ENCODE data around the gene GRAMD1C.
A peak's percentile ranks its signal among the peaks of the same experiment; 100 is the strongest.

The GRAMD1C gene

DNA sequence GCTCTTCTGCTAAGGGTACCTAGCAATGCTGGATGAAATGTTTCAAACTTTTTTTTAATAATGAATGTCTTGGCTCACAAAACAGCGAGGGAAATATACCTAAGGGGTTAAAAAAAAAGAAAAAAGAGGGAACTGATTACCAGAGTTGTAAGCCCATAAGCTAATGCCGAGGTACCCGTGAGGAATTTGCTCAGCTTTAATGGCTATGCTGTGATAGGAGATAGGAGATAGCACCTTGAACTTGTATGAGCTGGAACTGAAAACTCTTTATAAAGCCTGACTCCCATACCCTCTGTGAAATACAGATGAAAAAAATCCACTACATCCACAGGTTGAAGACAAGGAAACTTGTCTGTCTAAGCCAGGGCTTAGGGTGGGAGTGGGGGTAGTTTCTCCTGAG lies 13.9 kb downstream of the GRAMD1C start:
- DNase-seq: no peak

GRCh38 chr3:113867506-113867905 lies 28.9 kb downstream of the GRAMD1C start:
- no peak for DNase-seq

DNA sequence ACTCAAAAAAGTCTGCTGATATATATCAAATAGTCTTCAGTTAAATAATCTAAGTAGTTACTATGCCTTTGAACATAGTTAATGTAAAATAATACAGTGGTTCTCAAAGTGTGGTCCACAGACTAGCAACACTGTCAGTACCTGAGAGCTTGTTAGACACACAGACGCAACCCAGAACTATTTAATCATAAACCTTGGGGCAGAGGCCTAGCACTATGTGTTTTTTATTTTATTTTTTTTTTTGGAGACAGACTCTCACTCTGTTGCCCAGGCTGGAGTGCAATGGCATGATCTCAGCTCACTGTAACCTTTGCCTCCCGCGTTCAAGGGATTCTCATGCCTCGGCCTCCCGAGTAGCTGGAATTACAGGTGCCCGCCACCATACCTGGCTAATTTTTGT lies 34.7 kb downstream of the GRAMD1C start:
- no peak for DNase-seq

- DNase-seq: no peak
Observed at GRCh38 chr3:113873814-113874526, 35.4 kb downstream of the GRAMD1C start.

- no peak for DNase-seq
Observed at GRCh38 chr3:113878403-113878802, 39.8 kb downstream of the GRAMD1C start.

DNA sequence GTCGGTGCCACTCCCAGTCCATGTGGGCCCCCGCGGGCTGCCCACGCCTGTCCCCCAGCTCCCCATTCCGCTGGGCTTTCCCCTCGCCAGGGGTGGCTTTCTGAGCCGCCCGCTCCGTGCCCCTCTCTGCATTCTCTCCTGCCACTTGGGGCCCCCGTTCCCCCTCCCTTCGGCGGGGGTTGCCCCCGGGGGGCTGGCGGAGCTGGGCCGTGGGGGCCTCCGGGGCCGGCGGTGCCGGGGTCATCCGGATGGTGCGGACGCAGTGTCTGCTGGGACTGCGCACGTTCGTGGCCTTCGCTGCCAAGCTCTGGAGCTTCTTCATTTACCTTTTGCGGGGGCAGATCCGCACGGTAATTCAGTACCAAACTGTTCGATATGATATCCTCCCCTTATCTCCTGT lies 46.5 kb downstream of the GRAMD1C start:
- DNase-seq: no peak

- no peak for DNase-seq
Observed at GRCh38 chr3:113890256-113890900, 51.8 kb downstream of the GRAMD1C start.

DNA sequence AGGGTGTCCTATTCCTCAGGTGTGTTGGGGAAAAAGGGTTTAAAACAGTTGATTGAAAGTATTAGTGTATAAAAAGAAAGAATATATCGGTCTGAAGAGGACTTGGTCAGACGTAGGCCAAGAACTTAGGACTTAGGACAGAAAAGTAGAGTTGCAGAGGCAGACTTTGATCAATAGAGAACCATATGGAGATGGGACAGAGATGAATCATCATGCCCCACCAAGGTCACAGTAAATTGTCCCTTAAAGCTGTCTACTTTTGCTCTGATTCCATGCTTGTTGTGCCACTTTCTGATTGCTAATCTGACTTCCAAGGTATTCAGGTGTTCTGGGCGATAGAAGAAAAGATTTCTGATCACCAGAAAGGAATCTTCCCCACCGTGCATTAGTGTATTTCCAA lies 56.3 kb downstream of the GRAMD1C start:
- no peak for DNase-seq

DNA sequence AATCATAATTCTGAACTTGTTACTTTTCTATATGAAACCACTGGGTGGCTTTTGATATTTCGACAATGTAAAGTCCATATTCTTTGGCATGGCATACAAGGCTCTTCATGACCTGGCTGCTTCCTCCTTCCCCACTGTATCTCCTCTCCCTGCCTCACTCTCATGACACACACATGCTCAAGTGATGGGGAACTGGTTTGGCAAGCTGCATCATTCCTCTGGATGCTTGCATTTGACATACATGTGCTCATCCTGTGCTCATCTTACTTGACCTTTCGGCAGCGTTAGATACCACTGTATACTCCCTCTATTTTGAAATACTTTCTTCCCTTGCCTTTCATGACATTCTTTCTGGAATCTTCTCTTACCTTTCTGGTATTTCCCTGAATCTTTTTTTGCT lies 57.4 kb downstream of the GRAMD1C start:
- DNase-seq: no peak

- no peak for DNase-seq
Observed at GRCh38 chr3:113896930-113897329, 58.3 kb downstream of the GRAMD1C start.

DNA sequence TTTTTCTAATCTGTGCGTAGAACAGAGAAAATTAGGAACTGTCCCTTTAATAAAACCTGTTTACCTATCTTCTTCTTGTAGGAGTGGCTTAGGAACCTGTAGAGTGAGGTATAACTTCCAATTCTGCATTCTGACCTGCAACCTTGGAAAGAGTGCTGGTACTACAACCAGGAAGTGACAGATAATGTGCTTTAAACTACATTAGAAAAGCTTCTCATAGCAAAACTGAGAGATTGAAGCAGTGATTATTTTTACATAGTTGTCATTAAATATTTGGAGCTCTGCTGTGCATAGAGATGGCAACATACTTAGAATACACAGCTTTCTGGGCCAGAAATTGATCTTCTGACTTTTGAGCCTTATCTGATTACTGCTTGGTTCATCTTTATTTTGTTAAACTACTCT lies 58.8 kb downstream of the GRAMD1C start:
- DNase-seq: no peak

GRCh38 chr3:113898892-113899291 lies 60.3 kb downstream of the GRAMD1C start:
- DNase-seq: no peak

DNA sequence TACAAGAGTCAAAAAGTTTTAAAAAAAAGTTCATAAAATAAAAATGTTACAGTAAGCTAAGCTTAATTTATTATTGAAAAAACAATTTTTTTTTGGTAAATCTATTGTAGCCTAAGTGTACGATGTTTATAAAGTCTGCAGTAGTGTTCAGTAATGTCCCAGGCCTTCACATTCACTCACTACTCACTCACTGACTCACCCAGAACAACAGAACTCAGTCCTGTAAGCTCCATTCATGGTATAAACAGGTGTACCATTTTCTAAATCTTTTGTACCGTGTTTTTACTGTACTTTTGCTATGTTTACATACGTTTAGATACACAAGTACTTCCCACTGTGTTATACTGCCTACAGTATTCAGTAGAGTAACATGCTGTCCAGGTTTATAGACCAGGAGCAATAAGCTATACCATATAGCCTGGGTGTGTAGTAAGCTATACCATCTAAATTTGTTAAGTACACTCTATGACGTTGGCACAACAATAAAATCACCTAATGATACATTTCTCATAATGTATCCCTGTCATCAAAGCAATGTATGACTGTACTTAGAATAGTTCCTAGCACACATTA lies 68.1 kb downstream of the GRAMD1C start:
- no peak for DNase-seq

DNA sequence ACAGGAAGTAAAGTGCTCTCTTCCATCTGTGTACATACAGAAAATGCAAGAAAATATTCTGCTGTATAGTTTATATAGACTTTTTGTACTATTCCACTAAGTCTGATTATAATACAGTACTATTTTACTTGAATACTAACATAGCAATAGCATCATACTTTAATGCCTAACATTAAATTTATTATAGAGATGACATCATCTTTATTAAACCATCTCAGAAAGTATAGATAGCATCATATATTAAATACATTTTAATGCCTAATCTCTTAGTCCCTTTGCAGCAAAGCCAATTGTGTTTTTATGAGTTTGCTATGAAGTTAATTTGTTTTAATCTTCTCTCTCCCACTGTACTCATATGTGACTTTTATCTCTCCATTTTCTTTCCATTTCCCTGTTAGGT lies 69.5 kb downstream of the GRAMD1C start:
- no peak for DNase-seq

- DNase-seq: no peak
Observed at GRCh38 chr3:113910966-113911365, 72.4 kb downstream of the GRAMD1C start.

GRCh38 chr3:113912552-113913236 lies 74.1 kb downstream of the GRAMD1C start:
- peak; percentile 26 to 60 for DNase-seq

- no peak for DNase-seq
Observed at GRCh38 chr3:113914646-113915045, 76.1 kb downstream of the GRAMD1C start.

DNA sequence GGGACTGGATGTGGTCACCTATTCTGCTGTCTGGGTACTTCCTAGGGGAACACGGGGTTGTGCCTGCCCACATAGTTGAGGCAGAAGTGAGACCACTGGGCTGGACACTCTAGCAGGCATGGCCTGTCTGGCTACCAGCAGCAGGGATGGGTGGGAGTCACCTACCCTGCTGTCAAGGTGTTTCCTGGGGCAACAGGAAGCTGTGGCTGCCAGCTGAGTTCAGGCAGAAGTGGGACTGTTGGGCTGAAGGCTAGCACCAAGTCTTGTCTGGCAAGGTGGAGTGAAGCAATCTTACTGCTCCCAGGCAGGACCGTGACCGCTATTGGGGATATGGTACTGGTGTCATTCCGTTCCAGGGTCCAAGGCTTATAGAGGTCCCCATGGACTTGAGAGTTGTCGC lies 89.0 kb downstream of the GRAMD1C start:
- peak in 1 of 2 donors; percentile 1 for DNase-seq

- DNase-seq: no peak
Observed at GRCh38 chr3:113946831-113947230, 108.2 kb downstream of the GRAMD1C start.

- DNase-seq: peak; percentile 73 to 76
Observed at GRCh38 chr3:113947372-113948014, 108.9 kb downstream of the GRAMD1C start, which contains the start of gene ZDHHC23. Gene ZDHHC23, plus strand, starts transcription at chr3:113948013. Its CDS starts 790 bp downstream, at chr3:113948803.

DNA sequence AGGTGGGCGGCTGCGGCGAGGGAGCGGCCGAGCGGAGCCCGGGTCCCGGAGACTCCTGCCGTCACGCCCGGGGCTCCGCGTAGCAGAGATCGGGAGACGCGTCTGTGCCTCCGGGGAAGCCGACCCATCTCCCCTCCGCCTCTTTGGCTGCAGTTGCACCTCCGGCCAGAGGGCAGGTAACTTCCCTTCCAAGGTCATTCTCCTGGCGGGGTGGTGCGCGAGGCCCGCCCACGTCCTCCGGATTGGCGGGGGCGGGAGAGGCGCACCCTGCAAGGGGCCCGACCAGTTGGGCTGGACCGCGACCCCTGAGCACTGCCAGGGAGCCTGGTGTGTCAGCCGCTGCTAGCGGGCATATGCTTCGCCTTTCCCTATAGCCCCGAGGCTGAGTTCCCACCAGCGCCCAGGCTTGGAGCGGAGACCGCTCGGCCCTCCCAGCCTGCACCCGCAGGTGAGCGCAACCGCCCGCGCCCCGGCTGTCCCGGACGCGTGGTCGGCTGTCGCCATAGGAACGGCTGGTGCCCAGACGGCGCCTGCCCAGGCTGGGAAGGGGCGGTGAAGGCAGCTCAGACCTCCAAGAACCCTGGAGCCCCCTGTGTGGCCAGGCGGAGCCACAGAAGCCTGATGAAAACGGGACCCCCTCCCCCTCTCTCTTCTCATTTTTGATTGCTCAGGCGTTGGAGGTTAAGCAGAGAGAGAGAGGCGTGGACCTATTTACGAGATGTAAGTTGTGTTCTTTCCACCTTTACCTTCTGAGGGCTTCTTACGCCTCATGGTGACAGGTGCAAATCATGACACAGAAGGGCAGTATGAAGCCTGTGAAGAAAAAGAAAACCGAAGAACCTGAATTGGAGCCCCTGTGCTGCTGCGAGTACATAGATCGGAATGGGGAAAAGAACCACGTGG lies 109.7 kb downstream of the GRAMD1C start:
- peak; percentile 8 to 17 for DNase-seq

GRCh38 chr3:113952921-113953320 lies 114.3 kb downstream of the GRAMD1C start:
- DNase-seq: no peak

All from CD4-positive, alpha-beta T cell treated with Interleukin-1 beta for 1 hour (primary cell).